Karpas-422 (cell line): ENCODE measurements around the gene KRT81. TPM values are rescaled to one million over a fixed set of nuclear protein-coding genes. Genes with fewer than 3 reads are reported as not detected.

ENCODE experiments used
- DNase-seq: peaks from one replicate; pipeline ENCODE4 v3.0.0-alpha.2; 2015
- H2AFZ ChIP-seq: fragments of 200-600 bp; sonication (generic); 2 replicates; pipeline ENCODE4 v1.6.1; 2014; ENCODE audit warnings: antibody characterized with exemption, low read length, mixed read lengths
- H3K27ac ChIP-seq: fragments of 200-600 bp; sonication (generic); 2 replicates; pipeline ENCODE4 v1.5.1; 2014; ENCODE audit warnings: mild to moderate bottlenecking, low read length, moderate library complexity
- H3K27me3 ChIP-seq: fragments of 200-600 bp; sonication (generic); 2 replicates; pipeline ENCODE4 v1.6.1; 2014; ENCODE audit warnings: low read length, mixed read lengths
- H3K36me3 ChIP-seq: fragments of 200-600 bp; sonication (generic); 2 replicates; pipeline ENCODE4 v1.6.1; 2014; ENCODE audit warnings: low read length, mixed read lengths; ENCODE audit not compliant: insufficient read depth
- H3K4me1 ChIP-seq: fragments of 200-600 bp; sonication (generic); 2 replicates; pipeline ENCODE4 v1.6.1; 2014; ENCODE audit warnings: mild to moderate bottlenecking, low read length, mixed read lengths
- H3K4me2 ChIP-seq: fragments of 200-600 bp; sonication (generic); 2 replicates; pipeline ENCODE4 v1.6.1; 2014; ENCODE audit warnings: low read length, low read depth, mild to moderate bottlenecking; ENCODE audit not compliant: poor library complexity, severe bottlenecking
- H3K4me3 ChIP-seq: fragments of 200-600 bp; sonication (generic); 2 replicates; pipeline ENCODE4 v1.5.1; 2014; ENCODE audit warnings: mild to moderate bottlenecking, antibody characterized with exemption, low read length, mixed read lengths
- H3K79me2 ChIP-seq: fragments of 200-600 bp; sonication (generic); 2 replicates; pipeline ENCODE4 v1.6.1; 2014; ENCODE audit warnings: mild to moderate bottlenecking, low read length, mixed read lengths
- H3K9ac ChIP-seq: fragments of 200-600 bp; sonication (generic); 2 replicates; pipeline ENCODE4 v1.6.0; 2014; ENCODE audit warnings: low read length
- H3K9me2 ChIP-seq: fragments of 200-600 bp; sonication (generic), shearing (Covaris generic); replicated peaks from 2 replicates; pipeline ENCODE4 v1.6.0; 2014; ENCODE audit warnings: mild to moderate bottlenecking, low read length, moderate library complexity; ENCODE audit not compliant: insufficient read depth
- H3K9me3 ChIP-seq: fragments of 300-700, 200-600 bp; sonication (generic); 2 replicates; pipeline ENCODE4 v1.6.1; 2014; ENCODE audit warnings: low read length, mixed read lengths
- H4K20me1 ChIP-seq: fragments of 200-600 bp; sonication (generic); 2 replicates; pipeline ENCODE4 v1.6.1; 2014; ENCODE audit warnings: mild to moderate bottlenecking, antibody characterized with exemption, low read length, low read depth; ENCODE audit not compliant: insufficient read depth
- total RNA-seq: library from RNA; depleted of rRNA; stranded (reverse); fragments of >200 nt; shearing (Covaris generic); gene quantifications from 2 replicates; pipeline ENCODE4 v1.2.3, GENCODE V29; 2014; ENCODE audit warnings: low replicate concordance

Gene KRT81
- total RNA-seq, 1 experiment from 2014 or later = not detected

DNA sequence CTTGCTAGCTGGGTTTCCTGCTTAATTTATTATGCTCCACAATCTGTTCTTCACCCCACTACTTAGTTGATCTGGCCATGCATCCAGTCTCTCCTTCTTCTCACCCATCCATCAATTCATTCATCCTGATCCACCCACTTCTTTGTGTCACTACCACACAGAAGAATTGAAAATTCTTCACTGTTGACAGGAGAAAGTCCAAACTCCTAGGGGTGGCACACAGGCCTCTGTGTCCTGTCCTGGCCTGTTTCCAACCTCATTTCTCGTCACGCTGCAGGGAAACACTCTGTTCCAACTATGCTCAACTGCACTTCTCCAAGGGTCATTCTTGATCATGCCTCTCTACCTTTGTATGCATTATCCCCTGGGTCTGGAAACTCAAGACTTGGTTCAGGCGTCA is 40.5 kb upstream of the KRT81 start:
- Histone ChIP-seq H3K79me2 (no peaks in the 10 kb centered on the region), H4K20me1 (no peaks in the 10 kb centered on the region), H3K9me2 (no peaks in the 10 kb centered on the region), H3K4me2 (no peak overlapping the region), H3K4me1 (peaks cover 41% of the 10 kb centered on the region), H3K4me3 (no peak overlapping the region), H3K9me3 (no peaks in the 10 kb centered on the region), H3K9ac (no peak overlapping the region), H3K36me3 (no peaks in the 10 kb centered on the region), H2AFZ (no peak overlapping the region), H3K27me3 (no peaks in the 10 kb centered on the region), H3K27ac (no peak overlapping the region)
- DNase-seq = no peak

DNA sequence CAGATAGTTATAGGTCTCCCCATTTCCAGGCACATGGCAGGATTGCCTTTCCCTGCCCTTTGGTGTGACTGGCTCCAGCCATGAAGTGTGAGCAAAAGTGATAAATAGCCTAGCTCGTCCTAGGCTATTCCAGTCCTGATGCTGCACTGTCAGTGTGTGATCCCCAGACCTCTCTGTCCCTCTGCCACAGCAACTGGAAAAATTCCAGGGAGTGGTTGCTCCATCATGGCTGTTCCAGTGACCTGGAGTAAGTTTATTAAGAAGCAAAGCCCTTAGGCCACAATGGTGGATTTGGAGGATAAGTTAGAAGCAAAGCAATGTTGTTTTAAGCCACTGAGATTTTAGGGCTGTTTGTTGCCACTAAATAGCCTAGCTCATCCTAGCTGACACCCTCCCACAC is 39.7 kb upstream of the KRT81 start:
- H3K4me1 ChIP-seq = peaks cover 42% of the 10 kb centered on the region
- H3K9me3 ChIP-seq = no peaks in the 10 kb centered on the region
- no peaks in the 10 kb centered on the region for H3K9me2 ChIP-seq
- H4K20me1 ChIP-seq = no peaks in the 10 kb centered on the region
- no peaks in the 10 kb centered on the region for H3K36me3 ChIP-seq
- H3K27me3 ChIP-seq = no peaks in the 10 kb centered on the region
- H3K27ac ChIP-seq = no peak overlapping the region
- H3K4me3 ChIP-seq = no peak overlapping the region
- H2AFZ ChIP-seq = no peak overlapping the region
- DNase-seq = no peak
- H3K4me2 ChIP-seq = no peak overlapping the region
- no peaks in the 10 kb centered on the region for H3K79me2 ChIP-seq
- H3K9ac ChIP-seq = no peak overlapping the region

DNA sequence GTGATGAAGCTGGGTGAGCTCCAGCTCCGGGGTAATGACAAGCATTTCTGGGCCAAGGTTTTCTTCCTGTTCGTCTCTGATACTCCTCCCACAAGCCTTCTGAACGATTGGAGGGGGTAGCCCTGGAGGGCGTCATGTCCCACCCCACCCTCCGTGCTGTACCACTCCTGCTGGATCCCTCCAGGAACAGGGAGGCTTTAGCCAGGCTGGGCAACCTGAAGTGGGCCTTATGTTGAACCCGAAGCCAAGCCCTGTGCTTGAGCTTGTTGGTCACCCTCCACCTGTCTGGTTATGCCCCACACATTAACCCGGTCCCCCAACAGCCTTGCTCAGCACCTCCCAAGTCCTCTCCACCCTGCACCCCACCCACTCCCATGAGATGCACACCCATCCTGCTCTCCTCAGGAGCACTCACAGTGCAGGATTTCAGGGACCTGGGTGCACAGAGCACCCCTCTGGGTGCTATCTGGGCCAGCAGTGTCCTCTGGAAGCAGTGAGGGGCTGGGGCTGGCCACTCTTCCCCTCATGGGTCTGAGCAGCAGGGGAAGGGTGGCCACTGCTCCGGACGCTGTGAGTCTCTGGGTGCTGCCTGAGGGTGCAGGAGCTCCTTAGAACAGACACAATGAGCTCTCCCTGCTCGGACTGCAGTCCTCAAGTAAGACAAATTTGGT is 36.6 kb upstream of the KRT81 start:
- Histone ChIP-seq H3K27me3 (no peaks in the 10 kb centered on the region), H3K9me2 (no peaks in the 10 kb centered on the region), H3K27ac (no peak overlapping the region), H3K4me2 (no peak overlapping the region), H3K36me3 (no peaks in the 10 kb centered on the region), H3K4me1 (peaks cover 42% of the 10 kb centered on the region), H2AFZ (no peak overlapping the region), H3K9ac (no peak overlapping the region), H3K79me2 (no peaks in the 10 kb centered on the region), H3K9me3 (no peaks in the 10 kb centered on the region), H3K4me3 (no peak overlapping the region), H4K20me1 (no peaks in the 10 kb centered on the region)
- no peak for DNase-seq

DNA sequence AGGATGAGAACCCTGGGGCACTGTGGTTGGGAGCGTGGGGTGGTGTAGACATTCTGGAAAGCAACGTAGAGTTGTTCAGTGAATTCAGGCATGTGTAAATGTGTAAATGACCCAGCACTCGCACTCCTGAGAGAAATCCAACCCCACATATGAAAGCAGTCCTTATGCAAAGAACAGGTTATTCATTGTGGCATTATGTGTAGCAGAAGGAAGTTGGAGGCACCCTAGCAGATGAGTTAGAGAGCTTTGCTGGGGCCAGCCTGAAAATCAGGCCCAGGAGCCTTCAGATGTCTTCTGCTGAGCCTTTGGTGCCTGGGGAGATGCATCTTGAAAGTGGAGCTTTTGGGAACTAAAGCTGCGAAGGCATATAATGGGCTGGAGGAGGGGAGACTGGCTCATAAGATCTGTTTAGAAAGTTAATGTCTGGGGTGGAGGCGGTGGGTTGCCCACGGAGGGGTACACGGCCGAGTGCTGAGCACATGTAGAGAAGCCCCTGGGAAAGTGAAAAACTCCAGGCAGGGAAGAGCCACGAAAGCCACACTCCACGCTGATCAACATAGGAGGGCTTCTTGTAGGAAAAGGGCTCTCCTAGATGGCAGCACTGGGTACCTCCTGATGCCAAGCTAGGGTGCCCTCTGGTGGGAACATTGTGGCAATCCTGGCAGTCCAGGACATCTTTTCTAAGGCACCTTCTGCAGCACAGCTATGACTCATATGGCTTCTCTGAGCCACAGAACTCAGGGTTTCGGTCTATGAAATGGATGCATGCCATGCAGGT is 35.9 kb upstream of the KRT81 start:
- H2AFZ ChIP-seq = no peak overlapping the region
- no peak overlapping the region for H3K9ac ChIP-seq
- H3K4me3 ChIP-seq = no peak overlapping the region
- peak; percentile 90 for DNase-seq
- H3K9me2 ChIP-seq = no peaks in the 10 kb centered on the region
- H3K36me3 ChIP-seq = no peaks in the 10 kb centered on the region
- H3K79me2 ChIP-seq = no peaks in the 10 kb centered on the region
- no peak overlapping the region for H3K4me2 ChIP-seq
- H3K27ac ChIP-seq = no peak overlapping the region
- H3K9me3 ChIP-seq = no peaks in the 10 kb centered on the region
- H3K27me3 ChIP-seq = no peaks in the 10 kb centered on the region
- H4K20me1 ChIP-seq = no peaks in the 10 kb centered on the region
- peaks cover 42% of the 10 kb centered on the region for H3K4me1 ChIP-seq

DNA sequence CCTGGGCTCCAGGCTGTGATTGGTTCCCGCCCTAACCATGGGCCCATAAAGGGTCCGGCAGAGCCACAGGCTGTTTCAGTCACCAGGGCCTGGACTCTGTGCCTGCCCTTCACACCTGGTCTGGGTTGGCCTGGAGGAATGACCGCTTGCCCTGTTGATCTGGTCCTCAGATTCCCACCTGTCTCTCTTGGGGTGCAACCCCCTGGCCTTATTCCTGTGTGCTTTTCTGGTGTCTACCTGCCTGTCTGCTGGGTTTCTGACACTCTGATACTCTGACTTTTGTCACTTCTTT is 32.8 kb upstream of the KRT81 start:
- H4K20me1 ChIP-seq = no peaks in the 10 kb centered on the region
- no peak for DNase-seq
- H2AFZ ChIP-seq = no peak overlapping the region
- no peak overlapping the region for H3K4me2 ChIP-seq
- H3K79me2 ChIP-seq = no peaks in the 10 kb centered on the region
- H3K9me2 ChIP-seq = no peaks in the 10 kb centered on the region
- H3K9me3 ChIP-seq = no peaks in the 10 kb centered on the region
- H3K27ac ChIP-seq = no peak overlapping the region
- no peaks in the 10 kb centered on the region for H3K27me3 ChIP-seq
- no peaks in the 10 kb centered on the region for H3K36me3 ChIP-seq
- H3K4me3 ChIP-seq = no peak overlapping the region
- no peak overlapping the region for H3K9ac ChIP-seq
- peaks cover 22% of the 10 kb centered on the region for H3K4me1 ChIP-seq

DNA sequence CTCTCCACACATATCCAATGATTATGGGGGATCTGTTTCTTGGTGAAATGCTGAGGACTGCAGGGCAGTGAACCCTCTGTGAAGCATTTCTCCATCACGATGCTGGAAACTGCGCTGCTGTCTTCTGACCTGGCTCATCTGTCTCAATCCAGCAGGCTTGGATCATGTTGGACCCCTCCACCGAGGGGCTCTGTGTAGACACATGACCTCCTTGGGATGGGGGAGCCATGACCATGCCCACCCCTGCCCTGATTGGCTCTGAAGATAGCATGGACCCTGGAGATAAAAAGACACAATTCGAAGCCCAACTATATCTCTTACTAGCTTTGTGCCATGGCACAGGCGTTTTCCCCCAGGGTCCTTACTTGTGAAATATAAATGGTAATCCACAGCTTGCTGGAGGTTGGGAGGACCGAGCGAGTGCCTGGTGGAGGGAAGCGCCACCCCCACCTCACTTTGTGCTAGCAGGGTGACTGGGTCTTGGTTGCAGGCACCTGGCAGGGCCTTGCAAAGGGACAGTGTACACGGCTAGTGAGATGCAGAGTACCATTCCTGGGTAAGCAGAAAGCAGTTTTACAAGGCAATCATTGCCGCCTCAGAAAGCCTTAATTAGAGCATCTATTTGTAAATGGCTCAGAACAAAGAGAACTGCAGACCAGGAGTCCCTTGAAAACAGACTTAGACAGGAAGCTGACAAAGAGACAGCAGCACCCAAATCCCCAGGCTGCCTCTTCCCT is 32.2 kb upstream of the KRT81 start:
- Histone ChIP-seq H3K4me3 (no peak overlapping the region), H4K20me1 (no peaks in the 10 kb centered on the region), H3K27me3 (no peaks in the 10 kb centered on the region), H3K27ac (no peak overlapping the region), H3K9ac (no peak overlapping the region), H3K36me3 (no peaks in the 10 kb centered on the region), H2AFZ (no peak overlapping the region), H3K79me2 (no peaks in the 10 kb centered on the region), H3K4me1 (peaks cover 17% of the 10 kb centered on the region), H3K9me2 (no peaks in the 10 kb centered on the region), H3K4me2 (no peak overlapping the region), H3K9me3 (no peaks in the 10 kb centered on the region)
- no peak for DNase-seq

DNA sequence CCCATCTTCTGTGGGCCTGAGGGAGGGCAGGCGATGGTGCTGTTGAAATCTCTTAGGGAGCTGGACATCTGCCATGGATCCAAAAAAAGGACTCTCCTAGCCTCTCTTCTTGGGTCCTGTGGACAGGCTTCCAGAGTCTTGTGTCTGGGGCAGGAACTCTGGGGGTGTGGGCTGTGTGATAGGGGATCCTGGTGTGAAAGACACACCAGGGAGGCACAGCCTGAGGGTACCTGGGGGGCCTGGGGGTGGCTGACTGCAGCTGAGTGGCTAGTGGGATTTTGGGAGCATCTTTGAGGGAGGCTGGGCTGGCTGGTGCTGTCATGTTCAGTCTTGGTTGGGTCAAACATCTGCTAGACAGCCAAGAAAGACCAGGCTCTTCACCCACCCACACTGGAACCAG is 31.7 kb upstream of the KRT81 start:
- H3K36me3 ChIP-seq = no peaks in the 10 kb centered on the region
- H3K79me2 ChIP-seq = no peaks in the 10 kb centered on the region
- peaks cover 11% of the 10 kb centered on the region for H3K4me1 ChIP-seq
- no peak overlapping the region for H3K27ac ChIP-seq
- no peak overlapping the region for H3K4me3 ChIP-seq
- no peaks in the 10 kb centered on the region for H3K9me3 ChIP-seq
- H3K9ac ChIP-seq = no peak overlapping the region
- DNase-seq = no peak
- no peak overlapping the region for H2AFZ ChIP-seq
- H3K4me2 ChIP-seq = no peak overlapping the region
- no peaks in the 10 kb centered on the region for H3K27me3 ChIP-seq
- H4K20me1 ChIP-seq = no peaks in the 10 kb centered on the region
- no peaks in the 10 kb centered on the region for H3K9me2 ChIP-seq

DNA sequence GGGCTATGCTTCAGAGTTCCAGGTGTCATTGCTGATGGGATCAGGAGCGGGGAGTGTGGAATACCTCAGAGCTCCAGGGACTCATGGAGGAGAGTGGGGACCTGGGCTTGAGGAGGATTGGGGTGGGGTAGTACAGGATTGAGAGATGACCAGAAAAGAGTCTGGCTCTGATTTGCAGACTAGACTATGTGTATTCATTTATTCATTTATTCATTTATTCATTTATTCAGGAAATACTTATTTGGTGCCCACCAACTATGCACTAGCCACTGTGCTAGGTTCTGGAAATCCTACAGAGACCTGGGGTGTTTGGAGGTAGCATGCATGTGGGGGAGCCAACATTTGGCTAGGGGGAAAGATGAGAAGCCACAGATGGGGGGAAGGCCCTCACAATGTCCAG is 30.7 kb upstream of the KRT81 start:
- Histone ChIP-seq H3K27me3 (no peaks in the 10 kb centered on the region), H3K9ac (no peak overlapping the region), H3K9me2 (no peaks in the 10 kb centered on the region), H2AFZ (no peak overlapping the region), H3K79me2 (no peaks in the 10 kb centered on the region), H3K4me3 (no peak overlapping the region), H3K4me2 (no peak overlapping the region), H4K20me1 (no peaks in the 10 kb centered on the region), H3K9me3 (no peaks in the 10 kb centered on the region), H3K27ac (no peak overlapping the region), H3K36me3 (no peaks in the 10 kb centered on the region), H3K4me1 (peaks cover 3% of the 10 kb centered on the region)
- no peak for DNase-seq
